ENCODE results near the gene UMODL1.

DNA sequence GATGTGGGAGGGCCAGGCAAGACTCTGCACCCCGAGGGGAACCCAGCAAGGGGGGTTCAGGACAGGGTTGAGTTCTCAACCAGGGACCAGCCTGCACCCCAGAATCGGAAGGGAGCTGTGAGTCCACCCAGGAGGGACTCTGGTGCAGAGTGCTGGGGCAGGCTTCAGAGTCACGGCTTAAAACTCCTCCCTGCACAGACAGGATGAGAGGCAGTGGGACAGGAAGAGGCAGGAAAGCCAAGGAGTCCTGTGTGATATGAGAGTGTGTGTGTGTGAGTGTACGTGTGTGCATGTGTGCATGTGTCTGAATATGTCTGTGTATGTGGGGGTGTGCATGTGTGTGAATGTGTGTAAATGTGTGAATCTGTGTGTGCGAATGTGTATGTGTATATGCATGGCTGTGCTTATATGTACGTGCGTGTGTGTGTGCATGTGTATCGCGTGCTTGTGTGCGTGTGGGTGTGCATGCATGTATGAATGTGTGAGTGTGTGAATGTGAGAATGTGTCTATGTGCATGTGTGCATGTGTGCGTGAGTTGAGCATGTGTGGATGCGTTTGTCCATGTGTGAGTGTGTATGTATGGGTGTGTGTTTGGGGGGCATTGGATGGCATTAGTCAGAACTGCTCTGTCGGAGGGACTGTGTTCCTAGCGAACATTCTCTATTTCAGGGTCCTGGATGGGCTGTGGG lies 52.2 kb downstream of the UMODL1 start:
- TF ChIP-seq MEF2A (IDR thresholded peaks at IDR 0.05; ENCODE audit: insufficient read depth, low read depth, low read length), result no peak
- no peak for TF ChIP-seq ZNF24 (IDR thresholded peaks at IDR 0.05)
- TF ChIP-seq POLR2A (IDR thresholded peaks at IDR 0.05; ENCODE audit: low read depth, low read length), result no peak
- TF ChIP-seq CTCF (IDR thresholded peaks at IDR 0.05 in 2 of 3, conservative IDR thresholded peaks at IDR 0.05 in 1 of 3; ENCODE audit: control insufficient read depth in 2 of 3, extremely low read depth in 1 of 3, insufficient read depth in 1 of 3, low read depth in 3 of 3, low read length in 3 of 3), result no peak
- no peak for TF ChIP-seq ESRRA (IDR thresholded peaks at IDR 0.05; ENCODE audit: low read length)
- TF ChIP-seq GABPA (IDR thresholded peaks at IDR 0.05; ENCODE audit: low read depth), result no peak

All from GM12878 (cell line).